HepG2 (cell line): ENCODE data around the gene TSPAN31. TPM values are rescaled to one million over a fixed set of nuclear protein-coding genes. Genes with fewer than 3 reads are reported as not detected.
A peak's percentile ranks its signal among the peaks of the same experiment; 100 is the strongest.

ENCODE experiments used
- AGO1 ChIP-seq: fragments of 200-400 bp; formaldehyde crosslinking; IDR thresholded peaks from 2 replicates; pipeline ENCODE4 v1.6.1; 2017; ENCODE audit warnings: mild to moderate bottlenecking, low read depth, low read length, moderate library complexity; ENCODE audit not compliant: poor library complexity, severe bottlenecking
- AGO2 ChIP-seq: fragments of 200-400 bp; formaldehyde crosslinking; optimal IDR thresholded peaks from 2 replicates; pipeline ENCODE3; 2017; ENCODE audit warnings: mild to moderate bottlenecking, low read depth, low read length, moderate library complexity
- ATF7 ChIP-seq, 2 experiments: fragments of 450-650 bp in 1 of 2; sonication (generic) in 1 of 2; formaldehyde crosslinking in 1 of 2; IDR thresholded peaks; 2 replicates each; pipeline versions ENCODE4 v1.4.0 to v1.6.1; 2016 to 2020; ENCODE audit warnings: antibody characterized with exemption in 1 of 2, mild to moderate bottlenecking in 1 of 2, missing genetic modification reagents in 1 of 2
- GABPB1 ChIP-seq: IDR thresholded peaks from 2 replicates; pipeline ENCODE4 v1.6.1; 2016; ENCODE audit warnings: mild to moderate bottlenecking, missing genetic modification reagents, moderate library complexity, missing compliant biosample characterization
- GLI4 ChIP-seq: sonication (generic); formaldehyde crosslinking; IDR thresholded peaks from 2 replicates; pipeline ENCODE4 v1.5.1; 2020; ENCODE audit warnings: missing genetic modification reagents, mild to moderate bottlenecking, moderate library complexity, borderline replicate concordance
- PHF8 ChIP-seq: sonication (generic); formaldehyde crosslinking; IDR thresholded peaks from 2 replicates; pipeline ENCODE4 v1.5.0; 2020; ENCODE audit warnings: missing genetic modification reagents
- SMAD3 ChIP-seq: sonication (generic); formaldehyde crosslinking; IDR thresholded peaks from 2 replicates; pipeline ENCODE4 v1.4.0; 2020; ENCODE audit warnings: missing genetic modification reagents
- TBX2 ChIP-seq: sonication (generic); formaldehyde crosslinking; IDR thresholded peaks from 2 replicates; pipeline ENCODE4 v1.5.0; 2020; ENCODE audit warnings: missing genetic modification reagents, mild to moderate bottlenecking, borderline replicate concordance
- TEAD2 ChIP-seq: sonication (generic); formaldehyde crosslinking; IDR thresholded peaks from 2 replicates; pipeline ENCODE4 v1.9.0; 2021; ENCODE audit warnings: missing genetic modification reagents
- TOPORS ChIP-seq: sonication (generic); formaldehyde crosslinking; IDR thresholded peaks from 2 replicates; pipeline ENCODE4 v1.8.0; 2023; ENCODE audit warnings: mild to moderate bottlenecking, missing genetic modification reagents
- ZNF235 ChIP-seq: sonication (generic); formaldehyde crosslinking; IDR thresholded peaks from 2 replicates; pipeline ENCODE4 v1.8.1; 2023; ENCODE audit warnings: mild to moderate bottlenecking, missing genetic modification reagents, borderline replicate concordance
- ZNF329 ChIP-seq: sonication (generic); formaldehyde crosslinking; IDR thresholded peaks from 2 replicates; pipeline ENCODE4 v1.9.0; 2021; ENCODE audit warnings: low read depth, mild to moderate bottlenecking, missing genetic modification reagents
- ZNF431 ChIP-seq: sonication (generic); formaldehyde crosslinking; IDR thresholded peaks from 2 replicates; pipeline ENCODE4 v1.9.0; 2022; ENCODE audit warnings: missing genetic modification reagents, low read depth, mild to moderate bottlenecking, borderline replicate concordance
- ZNF451 ChIP-seq: sonication (generic); formaldehyde crosslinking; IDR thresholded peaks from 2 replicates; pipeline ENCODE4 v1.5.0; 2020; ENCODE audit warnings: mild to moderate bottlenecking, missing genetic modification reagents
- ZNF567 ChIP-seq: sonication (generic); formaldehyde crosslinking; IDR thresholded peaks from 2 replicates; pipeline ENCODE4 v1.8.1; 2023; ENCODE audit warnings: mild to moderate bottlenecking, missing genetic modification reagents, borderline replicate concordance
- ZNF709 ChIP-seq: sonication (generic); formaldehyde crosslinking; IDR thresholded peaks from 2 replicates; pipeline ENCODE4 v1.5.0; 2020; ENCODE audit warnings: mild to moderate bottlenecking, missing genetic modification reagents
- ZNF790 ChIP-seq: sonication (generic); formaldehyde crosslinking; IDR thresholded peaks from 2 replicates; pipeline ENCODE4 v1.8.0; 2022; ENCODE audit warnings: missing genetic modification reagents, mild to moderate bottlenecking, borderline replicate concordance
- polyA plus RNA-seq, 8 experiments: library from polyadenylated mRNA; depleted of rRNA in 3 of 8; stranded (reverse) in 7 of 8; unstranded in 1 of 8; fragments of >200 nt; fragmentation: Illumina TruSeq in 4 of 8; extraction: Trizol in 4 of 8; gene quantifications; 2 replicates each; pipeline versions ENCODE4 v1.2.1 to v1.2.3, GENCODE V29; 2011 to 2016; ENCODE audit warnings: low read depth in 4 of 8, missing spikeins in 1 of 8, mixed read lengths in 1 of 8; ENCODE audit not compliant: insufficient read depth in 1 of 8
- total RNA-seq, 5 experiments: library from RNA; depleted of rRNA; stranded (reverse); fragments of >200 nt; fragmentation: Illumina TruSeq; extraction: Trizol; gene quantifications; 2 replicates each; pipeline ENCODE4 v1.2.3, GENCODE V29; 2016; ENCODE audit warnings: low read depth in 1 of 5
- TF ChIP-seq, protein P1 (sequence below): IDR thresholded peaks from 2 replicates; pipeline ENCODE4 v1.6.1; 2016; ENCODE audit warnings: control low read depth
- TF ChIP-seq, protein P2 (sequence below): sonication (generic); formaldehyde crosslinking; IDR thresholded peaks from 2 replicates; pipeline ENCODE4 v1.4.0; 2020; ENCODE audit warnings: mild to moderate bottlenecking, missing genetic modification reagents
- TF ChIP-seq, protein P3 (sequence below): sonication (generic); formaldehyde crosslinking; IDR thresholded peaks from 2 replicates; pipeline ENCODE4 v1.4.0; 2020; ENCODE audit warnings: mild to moderate bottlenecking, missing genetic modification reagents
- TF ChIP-seq, protein P4 (sequence below): sonication (generic); formaldehyde crosslinking; IDR thresholded peaks from 2 replicates; pipeline ENCODE4; 2020; ENCODE audit warnings: missing genetic modification reagents, mild to moderate bottlenecking, borderline replicate concordance

TSPAN31 gene
- total and polyA plus RNA-seq, 2 of the 13 experiments (the other 11 are each of a cell fraction or from before 2014, with no cell fraction given): 10.4 to 24.6 TPM

DNA sequence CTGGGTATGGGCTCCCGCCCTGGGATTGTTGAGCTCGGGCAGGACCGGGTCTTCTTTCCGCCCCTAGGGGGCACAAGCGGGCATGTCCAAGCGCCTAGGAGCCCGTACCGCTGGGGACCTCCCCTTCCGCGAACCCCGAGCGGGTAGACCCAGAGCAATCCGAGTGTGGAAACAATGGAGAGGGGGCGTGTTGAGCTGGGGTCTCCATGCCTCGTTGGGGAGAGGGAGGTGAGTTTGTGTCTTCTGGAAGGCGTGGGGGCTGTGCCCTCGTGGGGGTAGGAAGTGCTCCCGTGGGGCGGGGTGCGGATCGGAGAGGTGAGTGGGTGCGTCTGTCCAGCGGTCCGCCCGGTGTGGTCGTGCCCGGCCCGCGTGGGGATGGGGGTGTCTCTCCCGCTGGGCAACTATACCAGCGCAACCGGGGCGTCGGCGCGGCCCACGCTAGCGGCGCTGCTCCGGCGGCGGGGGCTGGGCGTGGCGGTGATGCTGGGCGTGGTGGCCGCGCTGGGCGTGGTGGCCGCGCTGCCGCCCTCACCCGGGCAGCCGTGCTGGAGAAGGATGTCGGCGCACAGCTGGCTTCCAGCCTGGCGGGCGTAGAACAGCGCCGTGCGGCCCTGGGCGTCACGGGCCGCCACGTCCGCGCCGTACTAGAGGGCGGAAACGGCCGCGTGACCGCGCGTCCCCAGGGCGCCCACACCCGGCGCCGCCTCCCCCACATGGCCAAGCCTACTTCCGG lies 18.5 kb upstream of the TSPAN31 start (continued):
- TF ChIP-seq, protein P1, sequence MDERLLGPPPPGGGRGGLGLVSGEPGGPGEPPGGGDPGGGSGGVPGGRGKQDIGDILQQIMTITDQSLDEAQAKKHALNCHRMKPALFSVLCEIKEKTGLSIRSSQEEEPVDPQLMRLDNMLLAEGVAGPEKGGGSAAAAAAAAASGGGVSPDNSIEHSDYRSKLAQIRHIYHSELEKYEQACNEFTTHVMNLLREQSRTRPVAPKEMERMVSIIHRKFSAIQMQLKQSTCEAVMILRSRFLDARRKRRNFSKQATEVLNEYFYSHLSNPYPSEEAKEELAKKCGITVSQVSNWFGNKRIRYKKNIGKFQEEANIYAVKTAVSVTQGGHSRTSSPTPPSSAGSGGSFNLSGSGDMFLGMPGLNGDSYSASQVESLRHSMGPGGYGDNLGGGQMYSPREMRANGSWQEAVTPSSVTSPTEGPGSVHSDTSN (CRISPR knock-in tag): no peak
- TF ChIP-seq ZNF431 (0 out of 2 replicates have a peak, but pooled peaks have one; percentile 42), GLI4 (CRISPR knock-in tag) (no peak), AGO1 (peak; percentile 22), ATF7 (IDR thresholded peaks at IDR 0.05) (no peak), ATF7 (CRISPR knock-in tag; IDR thresholded peaks at IDR 0.05) (no peak), TOPORS (CRISPR knock-in tag) (0 out of 2 replicates have a peak, but pooled peaks have one; percentile 43), ZNF329 (CRISPR knock-in tag) (no peak), TEAD2 (no peak), ZNF567 (CRISPR knock-in tag) (no peak), TBX2 (CRISPR knock-in tag) (peak; percentile 43; the same call in 1 of the 2 replicates), ZNF235 (CRISPR knock-in tag) (no peak), GABPB1 (CRISPR knock-in tag) (peak; percentile 46; the same call in 1 of the 2 replicates), ZNF709 (CRISPR knock-in tag) (0 out of 2 replicates have a peak, but pooled peaks have one; percentile 23), ZNF451 (CRISPR knock-in tag) (0 out of 2 replicates have a peak, but pooled peaks have one; percentile 41), ZNF790 (CRISPR knock-in tag) (no peak), AGO2 (peak; percentile 33), SMAD3 (0 out of 2 replicates have a peak, but pooled peaks have one; percentile 25), PHF8 (CRISPR knock-in tag) (0 out of 2 replicates have a peak, but pooled peaks have one; percentile 29)
- TF ChIP-seq, protein P2, sequence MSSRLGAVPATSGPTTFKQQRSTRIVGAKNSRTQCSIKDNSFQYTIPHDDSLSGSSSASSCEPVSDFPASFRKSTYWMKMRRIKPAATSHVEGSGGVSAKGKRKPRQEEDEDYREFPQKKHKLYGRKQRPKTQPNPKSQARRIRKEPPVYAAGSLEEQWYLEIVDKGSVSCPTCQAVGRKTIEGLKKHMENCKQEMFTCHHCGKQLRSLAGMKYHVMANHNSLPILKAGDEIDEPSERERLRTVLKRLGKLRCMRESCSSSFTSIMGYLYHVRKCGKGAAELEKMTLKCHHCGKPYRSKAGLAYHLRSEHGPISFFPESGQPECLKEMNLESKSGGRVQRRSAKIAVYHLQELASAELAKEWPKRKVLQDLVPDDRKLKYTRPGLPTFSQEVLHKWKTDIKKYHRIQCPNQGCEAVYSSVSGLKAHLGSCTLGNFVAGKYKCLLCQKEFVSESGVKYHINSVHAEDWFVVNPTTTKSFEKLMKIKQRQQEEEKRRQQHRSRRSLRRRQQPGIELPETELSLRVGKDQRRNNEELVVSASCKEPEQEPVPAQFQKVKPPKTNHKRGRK (CRISPR knock-in tag): no peak
- TF ChIP-seq, protein P3, sequence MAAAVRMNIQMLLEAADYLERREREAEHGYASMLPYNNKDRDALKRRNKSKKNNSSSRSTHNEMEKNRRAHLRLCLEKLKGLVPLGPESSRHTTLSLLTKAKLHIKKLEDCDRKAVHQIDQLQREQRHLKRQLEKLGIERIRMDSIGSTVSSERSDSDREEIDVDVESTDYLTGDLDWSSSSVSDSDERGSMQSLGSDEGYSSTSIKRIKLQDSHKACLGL: 0 out of 2 replicates have a peak, but pooled peaks have one; percentile 48
- TF ChIP-seq, protein P4, sequence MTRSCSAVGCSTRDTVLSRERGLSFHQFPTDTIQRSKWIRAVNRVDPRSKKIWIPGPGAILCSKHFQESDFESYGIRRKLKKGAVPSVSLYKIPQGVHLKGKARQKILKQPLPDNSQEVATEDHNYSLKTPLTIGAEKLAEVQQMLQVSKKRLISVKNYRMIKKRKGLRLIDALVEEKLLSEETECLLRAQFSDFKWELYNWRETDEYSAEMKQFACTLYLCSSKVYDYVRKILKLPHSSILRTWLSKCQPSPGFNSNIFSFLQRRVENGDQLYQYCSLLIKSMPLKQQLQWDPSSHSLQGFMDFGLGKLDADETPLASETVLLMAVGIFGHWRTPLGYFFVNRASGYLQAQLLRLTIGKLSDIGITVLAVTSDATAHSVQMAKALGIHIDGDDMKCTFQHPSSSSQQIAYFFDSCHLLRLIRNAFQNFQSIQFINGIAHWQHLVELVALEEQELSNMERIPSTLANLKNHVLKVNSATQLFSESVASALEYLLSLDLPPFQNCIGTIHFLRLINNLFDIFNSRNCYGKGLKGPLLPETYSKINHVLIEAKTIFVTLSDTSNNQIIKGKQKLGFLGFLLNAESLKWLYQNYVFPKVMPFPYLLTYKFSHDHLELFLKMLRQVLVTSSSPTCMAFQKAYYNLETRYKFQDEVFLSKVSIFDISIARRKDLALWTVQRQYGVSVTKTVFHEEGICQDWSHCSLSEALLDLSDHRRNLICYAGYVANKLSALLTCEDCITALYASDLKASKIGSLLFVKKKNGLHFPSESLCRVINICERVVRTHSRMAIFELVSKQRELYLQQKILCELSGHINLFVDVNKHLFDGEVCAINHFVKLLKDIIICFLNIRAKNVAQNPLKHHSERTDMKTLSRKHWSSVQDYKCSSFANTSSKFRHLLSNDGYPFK (CRISPR knock-in tag): peak; percentile 23; the same call in 1 of the 2 replicates
